ENCODE measurements around the gene TBX6. TPM values are rescaled to one million over a fixed set of nuclear protein-coding genes. Genes with fewer than 3 reads are reported as not detected.

Gene TBX6
- total RNA-seq, 1 donor from 2014 or later, result 6.4 TPM

DNA sequence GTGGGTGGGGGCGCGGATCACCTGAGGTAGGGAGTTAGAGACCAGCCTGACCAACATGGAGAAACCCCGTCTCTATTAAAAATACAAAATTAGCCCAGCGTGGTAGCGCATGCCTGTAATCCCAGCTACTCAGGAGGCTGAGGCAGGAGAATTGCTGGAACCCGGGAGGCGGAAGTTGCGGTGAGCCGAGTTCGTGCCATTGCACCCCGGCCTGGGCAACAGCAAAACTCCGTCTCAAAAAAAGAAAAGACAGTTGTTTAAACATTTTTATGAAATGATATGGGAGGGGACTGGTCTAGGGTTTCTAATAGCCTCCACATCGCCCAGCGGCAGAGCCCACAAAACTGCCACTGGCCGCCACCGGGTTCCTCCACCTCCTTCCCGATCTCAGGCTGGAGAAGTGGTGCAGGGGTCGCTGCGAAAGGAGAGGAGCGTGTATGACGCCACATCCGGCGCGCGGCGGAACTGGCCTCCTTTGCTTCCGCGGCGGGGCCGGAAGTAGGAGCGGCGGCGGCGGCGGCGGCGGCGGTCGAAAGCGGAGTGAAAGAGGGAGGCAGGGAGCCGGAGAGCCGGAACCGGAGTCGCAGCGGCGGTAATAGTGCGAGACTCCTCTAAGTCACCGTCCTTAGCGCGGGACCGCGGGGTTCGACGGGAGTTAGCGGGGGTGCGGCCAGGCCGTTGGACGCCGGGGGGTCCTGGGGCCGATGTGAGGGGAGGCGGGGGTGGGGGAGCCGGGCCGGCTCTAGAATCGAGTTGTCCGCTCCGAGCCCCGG lies 16.0 kb downstream of the TBX6 start, which contains the start of gene PPP4C:
Gene PPP4C, plus strand, starts transcription at position 492 of the 773 bp plus-strand sequence. CDS start 384 bp downstream, outside the sequence.
- H3K9me3 ChIP-seq, result no peaks in the 10 kb centered on the region
- peaks cover 0 to 33% of the 10 kb centered on the region in 2 donors for H3K36me3 ChIP-seq
- intact Hi-C loops (cut with DNase I), result loop anchor here (5.0 kb wide), 1 partner anchor 462 kb away; no protein-coding TSS in a partner anchor
- no peaks in the 10 kb centered on the region for H3K27me3 ChIP-seq
- DNase-seq (ENCODE audit: extremely low spot score in 2 of 2), result no peak
- peak within 1 kb of the TSS; percentile 94 for H3K27ac ChIP-seq
- TF ChIP-seq POLR2AphosphoS5 (IDR thresholded peaks at IDR 0.05; ENCODE audit: insufficient read depth in 1 of 2, low read depth in 1 of 2), result peak; percentile 86 to 91
- peak in 1 of 2 donors; percentile 46 for TF ChIP-seq POLR2A (IDR thresholded peaks at IDR 0.05)
- TF ChIP-seq, protein P1, sequence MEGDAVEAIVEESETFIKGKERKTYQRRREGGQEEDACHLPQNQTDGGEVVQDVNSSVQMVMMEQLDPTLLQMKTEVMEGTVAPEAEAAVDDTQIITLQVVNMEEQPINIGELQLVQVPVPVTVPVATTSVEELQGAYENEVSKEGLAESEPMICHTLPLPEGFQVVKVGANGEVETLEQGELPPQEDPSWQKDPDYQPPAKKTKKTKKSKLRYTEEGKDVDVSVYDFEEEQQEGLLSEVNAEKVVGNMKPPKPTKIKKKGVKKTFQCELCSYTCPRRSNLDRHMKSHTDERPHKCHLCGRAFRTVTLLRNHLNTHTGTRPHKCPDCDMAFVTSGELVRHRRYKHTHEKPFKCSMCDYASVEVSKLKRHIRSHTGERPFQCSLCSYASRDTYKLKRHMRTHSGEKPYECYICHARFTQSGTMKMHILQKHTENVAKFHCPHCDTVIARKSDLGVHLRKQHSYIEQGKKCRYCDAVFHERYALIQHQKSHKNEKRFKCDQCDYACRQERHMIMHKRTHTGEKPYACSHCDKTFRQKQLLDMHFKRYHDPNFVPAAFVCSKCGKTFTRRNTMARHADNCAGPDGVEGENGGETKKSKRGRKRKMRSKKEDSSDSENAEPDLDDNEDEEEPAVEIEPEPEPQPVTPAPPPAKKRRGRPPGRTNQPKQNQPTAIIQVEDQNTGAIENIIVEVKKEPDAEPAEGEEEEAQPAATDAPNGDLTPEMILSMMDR (IDR thresholded peaks at IDR 0.05), result peak in 1 of 3 experiments; percentile 13
- H3K4me3 ChIP-seq, result peak within 1 kb of the TSS; percentile 84 to 100
- peaks cover 37% of the 10 kb centered on the region for H3K4me1 ChIP-seq

DNA sequence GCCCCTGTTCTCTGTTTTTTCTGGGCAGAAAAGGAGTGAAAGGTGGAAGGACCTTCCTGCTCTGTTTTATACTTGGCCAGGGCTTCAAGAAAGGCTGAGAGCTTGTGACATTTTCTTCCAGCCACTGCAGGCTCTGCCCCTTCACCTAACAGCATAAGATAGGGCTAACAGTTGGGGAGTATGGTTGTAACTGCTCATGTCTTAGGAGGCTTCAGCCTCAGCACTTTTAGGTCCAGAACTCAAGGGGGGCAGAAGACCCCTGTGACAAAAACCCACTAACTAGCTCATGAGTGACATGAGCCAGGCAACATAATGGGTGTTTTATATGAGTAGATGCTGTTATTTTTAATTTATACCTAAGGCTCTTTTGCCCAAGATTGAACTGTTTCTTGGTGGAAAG lies 21.2 kb downstream of the TBX6 start:
- no peak overlapping the region for H3K4me3 ChIP-seq
- DNase-seq (ENCODE audit: extremely low spot score in 2 of 2), result no peak
- intact Hi-C loops (cut with DNase I), result no loop called here
- H3K27ac ChIP-seq, result peak overlapping the region; percentile 57
- H3K27me3 ChIP-seq, result no peaks in the 10 kb centered on the region
- H3K9me3 ChIP-seq, result no peaks in the 10 kb centered on the region
- H3K36me3 ChIP-seq, result peaks cover 0 to 58% of the 10 kb centered on the region in 2 donors
- H3K4me1 ChIP-seq, result peaks cover 52% of the 10 kb centered on the region
- TF ChIP-seq POLR2AphosphoS5 (IDR thresholded peaks at IDR 0.05; ENCODE audit: insufficient read depth in 1 of 2, low read depth in 1 of 2), result no peak

DNA sequence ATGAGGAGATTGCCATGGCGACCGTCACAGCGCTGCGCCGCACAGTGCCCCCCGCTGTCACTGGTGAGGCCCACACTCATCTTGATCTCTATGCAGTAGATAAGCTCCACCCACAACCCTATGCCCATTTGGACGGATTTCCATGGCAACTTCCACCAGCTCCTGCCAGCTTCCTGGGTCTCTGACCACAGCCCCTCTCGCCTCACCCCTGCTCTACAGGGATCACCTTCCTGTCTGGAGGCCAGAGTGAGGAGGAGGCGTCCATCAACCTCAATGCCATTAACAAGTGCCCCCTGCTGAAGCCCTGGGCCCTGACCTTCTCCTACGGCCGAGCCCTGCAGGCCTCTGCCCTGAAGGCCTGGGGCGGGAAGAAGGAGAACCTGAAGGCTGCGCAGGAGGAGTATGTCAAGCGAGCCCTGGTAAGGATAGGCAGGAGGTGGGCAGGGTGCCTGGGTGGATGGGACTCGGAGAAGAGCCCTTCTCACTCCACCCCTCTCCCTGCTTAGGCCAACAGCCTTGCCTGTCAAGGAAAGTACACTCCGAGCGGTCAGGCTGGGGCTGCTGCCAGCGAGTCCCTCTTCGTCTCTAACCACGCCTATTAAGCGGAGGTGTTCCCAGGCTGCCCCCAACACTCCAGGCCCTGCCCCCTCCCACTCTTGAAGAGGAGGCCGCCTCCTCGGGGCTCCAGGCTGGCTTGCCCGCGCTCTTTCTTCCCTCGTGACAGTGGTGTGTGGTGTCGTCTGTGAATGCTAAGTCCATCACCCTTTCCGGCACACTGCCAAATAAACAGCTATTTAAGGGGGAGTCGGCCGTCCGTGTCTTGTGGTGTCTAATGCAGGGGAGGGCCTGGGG lies 21.9 kb downstream of the TBX6 start:
- no peaks in the 10 kb centered on the region for H3K27me3 ChIP-seq
- peaks cover 0 to 58% of the 10 kb centered on the region in 2 donors for H3K36me3 ChIP-seq
- TF ChIP-seq POLR2AphosphoS5 (IDR thresholded peaks at IDR 0.05; ENCODE audit: insufficient read depth in 1 of 2, low read depth in 1 of 2) (peak in 1 of 2 donors; percentile 30), POLR2A (IDR thresholded peaks at IDR 0.05) (no peak)
- TF ChIP-seq, protein P1 (IDR thresholded peaks at IDR 0.05), result no peak
- DNase-seq (ENCODE audit: extremely low spot score in 2 of 2), result no peak
- peaks cover 45% of the 10 kb centered on the region for H3K4me1 ChIP-seq
- peak overlapping the region; percentile 57 for H3K27ac ChIP-seq
- intact Hi-C loops (cut with DNase I), result loop anchor here (5.0 to 10.0 kb wide), 2 partner anchors 258 to 335 kb away; partner anchors contain the start of genes PRRT2 and ZNF771
- H3K9me3 ChIP-seq, result no peaks in the 10 kb centered on the region
- H3K4me3 ChIP-seq, result no peak overlapping the region

DNA sequence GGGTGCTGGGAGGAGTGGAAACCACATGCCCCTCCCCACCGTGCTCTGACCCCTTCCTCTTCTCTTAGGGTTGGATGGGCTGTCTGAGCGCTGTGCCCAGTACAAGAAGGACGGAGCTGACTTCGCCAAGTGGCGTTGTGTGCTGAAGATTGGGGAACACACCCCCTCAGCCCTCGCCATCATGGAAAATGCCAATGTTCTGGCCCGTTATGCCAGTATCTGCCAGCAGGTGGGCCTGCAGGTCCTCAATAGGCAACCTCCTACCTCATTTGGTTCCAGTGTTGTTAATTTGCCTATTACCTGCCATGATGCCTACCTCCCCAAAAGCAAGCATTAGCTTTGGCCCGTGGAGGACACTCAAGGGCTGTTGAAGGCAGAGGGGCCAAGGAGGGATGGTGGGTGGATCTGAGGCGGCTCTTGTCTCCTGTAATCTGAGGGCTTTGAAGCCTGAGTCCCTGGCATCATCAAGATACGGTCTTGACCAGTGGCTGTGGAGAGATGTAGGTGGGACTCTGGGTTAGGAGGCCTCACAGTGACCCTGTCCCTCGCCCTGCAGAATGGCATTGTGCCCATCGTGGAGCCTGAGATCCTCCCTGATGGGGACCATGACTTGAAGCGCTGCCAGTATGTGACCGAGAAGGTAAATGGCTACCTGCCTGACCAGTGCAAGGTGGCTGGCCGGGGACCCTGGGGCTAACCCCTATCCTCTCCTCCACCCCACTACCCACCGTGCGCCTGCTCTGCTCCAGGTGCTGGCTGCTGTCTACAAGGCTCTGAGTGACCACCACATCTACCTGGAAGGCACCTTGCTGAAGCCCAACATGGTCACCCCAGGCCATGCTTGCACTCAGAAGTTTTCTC lies 22.7 kb downstream of the TBX6 start:
- H3K4me3 ChIP-seq, result no peak overlapping the region
- H3K36me3 ChIP-seq, result peaks cover 0 to 58% of the 10 kb centered on the region in 2 donors
- no peak for DNase-seq (ENCODE audit: extremely low spot score in 2 of 2)
- H3K27ac ChIP-seq, result peak overlapping the region; percentile 57
- TF ChIP-seq, protein P1 (IDR thresholded peaks at IDR 0.05), result peak in 1 of 3 experiments; percentile 18
- TF ChIP-seq POLR2AphosphoS5 (IDR thresholded peaks at IDR 0.05; ENCODE audit: insufficient read depth in 1 of 2, low read depth in 1 of 2), result no peak
- H3K27me3 ChIP-seq, result no peaks in the 10 kb centered on the region
- no peaks in the 10 kb centered on the region for H3K9me3 ChIP-seq
- intact Hi-C loops (cut with DNase I), result loop anchor here (5.0 to 10.0 kb wide), 2 partner anchors 257 to 336 kb away; partner anchors contain the start of genes PRRT2 and ZNF771
- peaks cover 50% of the 10 kb centered on the region for H3K4me1 ChIP-seq

All from vagina (tissue), 2 donors.